Caco-2 (cell line): ENCODE measurements around the gene DENND1A. TPM values are rescaled to one million over a fixed set of nuclear protein-coding genes. Genes with fewer than 3 reads are reported as not detected.

Experiments
- BruUV-seq: library from RNA; stranded (reverse); fragments of 400-500 nt; replicated peaks from 2 replicates; lab custom pipeline; 2021; lab: Mats Ljungman, UMichigan
- CTCF ChIA-PET: fragments of 300-600 bp; sonication (Branson Sonifier 250); formaldehyde crosslinking; loops from one replicate; lab custom pipeline; 2022; ENCODE audit warnings: antibody characterized with exemption; lab: Charles Lee
- POLR2A ChIA-PET: fragments of 300-600 bp; sonication (Branson Sonifier 250); formaldehyde crosslinking; loops from one replicate; lab custom pipeline; 2022; ENCODE audit warnings: antibody characterized with exemption; lab: Charles Lee
- DNase-seq, 2 experiments: peaks; one replicate each; pipeline versions ENCODE4 v3.0.0 to v3.0.0-alpha.2; 2020 to 2022
- H3K27me3 ChIP-seq: replicated peaks from 2 replicates; pipeline ENCODE4 v1.6.0; 2011; ENCODE audit warnings: low read length; ENCODE audit not compliant: control insufficient read depth, insufficient read depth
- H3K36me3 ChIP-seq: 2 replicates; pipeline ENCODE4 v1.5.1; 2011; ENCODE audit warnings: low read length; ENCODE audit not compliant: control insufficient read depth, insufficient read depth
- H3K4me1 ChIP-seq: fragments of 250-450 bp; sonication (Bioruptor Pico); 2 replicates; pipeline ENCODE4 v1.5.1; 2020; ENCODE audit warnings: mild to moderate bottlenecking
- H3K4me3 ChIP-seq: 2 replicates; pipeline ENCODE4 v1.5.1; 2011; ENCODE audit warnings: low read depth, mild to moderate bottlenecking, control low read depth, low read length
- H3K9me3 ChIP-seq: fragments of 250-450 bp; sonication (Bioruptor Pico); 2 replicates; pipeline ENCODE4 v1.5.1; 2020; ENCODE audit warnings: mild to moderate bottlenecking, moderate library complexity
- H3K27ac Mint-ChIP-seq: one replicate; pipeline ENCODE4 v1.8.0; 2022; ENCODE audit warnings: mixed read lengths; ENCODE audit not compliant: unreplicated experiment
- H3K27me3 Mint-ChIP-seq: one replicate; pipeline ENCODE4 v1.8.0; 2022; ENCODE audit warnings: mixed read lengths; ENCODE audit not compliant: insufficient read depth, unreplicated experiment
- H3K36me3 Mint-ChIP-seq: one replicate; pipeline ENCODE4 v1.8.0; 2022; ENCODE audit warnings: mild to moderate bottlenecking, mixed read lengths; ENCODE audit not compliant: insufficient read depth, unreplicated experiment
- H3K4me1 Mint-ChIP-seq: one replicate; pipeline ENCODE4 v1.8.0; 2022; ENCODE audit warnings: low read depth, mixed read lengths; ENCODE audit not compliant: unreplicated experiment
- H3K4me3 Mint-ChIP-seq: one replicate; pipeline ENCODE4 v1.8.0; 2022; ENCODE audit warnings: mild to moderate bottlenecking, moderate library complexity, mixed read lengths; ENCODE audit not compliant: unreplicated experiment
- H3K9me3 Mint-ChIP-seq: one replicate; pipeline ENCODE4 v1.8.0; 2022; ENCODE audit warnings: mixed read lengths; ENCODE audit not compliant: unreplicated experiment
- intact Hi-C: fragments of 100-400 bp; cut with micrococcal nuclease; formaldehyde crosslinking; loops from one replicate; pipeline ENCODE4 v1.10.0; 2022; ENCODE audit not compliant: unreplicated experiment
- total RNA-seq: library from RNA; stranded (reverse); gene quantifications from 2 replicates; pipeline ENCODE4 v1.2.3, GENCODE V29; 2022
- TF ChIP-seq, protein P1 (sequence below), 2 experiments: fragments of 200-600 bp in 1 of 2; IDR thresholded peaks; 1 replicate in 1 of 2; 2 replicates in 1 of 2; pipeline versions ENCODE4 v1.5.1 to v1.8.0; 2011 to 2022; ENCODE audit warnings: antibody characterized with exemption in 1 of 2, control low read depth in 1 of 2, inconsistent platforms in 1 of 2, low read depth in 1 of 2, low read length in 1 of 2, mild to moderate bottlenecking in 1 of 2, moderate library complexity in 1 of 2; ENCODE audit not compliant: insufficient read depth in 1 of 2, severe bottlenecking in 1 of 2, unreplicated experiment in 1 of 2

The DENND1A gene
- total RNA-seq, 1 experiment from 2014 or later = 41.6 TPM

DNA sequence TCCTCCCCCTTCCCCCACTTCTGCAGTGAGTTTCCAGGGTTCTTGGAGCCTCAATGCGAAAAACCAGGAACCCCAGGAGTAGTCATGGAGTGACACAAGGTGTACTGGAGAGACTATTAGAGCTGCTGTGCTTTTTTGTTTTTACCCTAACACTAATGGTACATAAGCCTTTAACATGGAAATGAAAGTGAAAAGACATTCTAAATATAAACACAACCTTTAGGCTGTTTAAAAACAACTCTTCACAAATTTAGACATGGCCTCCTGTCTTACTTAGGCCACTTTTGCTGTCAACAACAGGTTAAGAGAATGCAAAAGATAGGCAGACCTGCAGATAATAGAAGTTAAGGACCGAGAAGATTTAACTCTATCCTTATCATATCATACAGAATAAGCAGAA is 232.2 kb downstream of the DENND1A start:
- Mint-ChIP-seq H3K27ac (no peak overlapping the region), H3K4me3 (no peak overlapping the region), H3K4me1 (no peaks in the 10 kb centered on the region), H3K27me3 (no peaks in the 10 kb centered on the region), H3K36me3 (no peaks in the 10 kb centered on the region), H3K9me3 (peaks cover 14% of the 10 kb centered on the region)
- Histone ChIP-seq H3K36me3 (no peaks in the 10 kb centered on the region; the same call in 1 of the 2 replicates), H3K9me3 (peaks cover 10% of the 10 kb centered on the region), H3K4me1 (no peaks in the 10 kb centered on the region), H3K27me3 (no peaks in the 10 kb centered on the region), H3K4me3 (no peak overlapping the region)
- DNase-seq = no peak
- TF ChIP-seq, protein P1, sequence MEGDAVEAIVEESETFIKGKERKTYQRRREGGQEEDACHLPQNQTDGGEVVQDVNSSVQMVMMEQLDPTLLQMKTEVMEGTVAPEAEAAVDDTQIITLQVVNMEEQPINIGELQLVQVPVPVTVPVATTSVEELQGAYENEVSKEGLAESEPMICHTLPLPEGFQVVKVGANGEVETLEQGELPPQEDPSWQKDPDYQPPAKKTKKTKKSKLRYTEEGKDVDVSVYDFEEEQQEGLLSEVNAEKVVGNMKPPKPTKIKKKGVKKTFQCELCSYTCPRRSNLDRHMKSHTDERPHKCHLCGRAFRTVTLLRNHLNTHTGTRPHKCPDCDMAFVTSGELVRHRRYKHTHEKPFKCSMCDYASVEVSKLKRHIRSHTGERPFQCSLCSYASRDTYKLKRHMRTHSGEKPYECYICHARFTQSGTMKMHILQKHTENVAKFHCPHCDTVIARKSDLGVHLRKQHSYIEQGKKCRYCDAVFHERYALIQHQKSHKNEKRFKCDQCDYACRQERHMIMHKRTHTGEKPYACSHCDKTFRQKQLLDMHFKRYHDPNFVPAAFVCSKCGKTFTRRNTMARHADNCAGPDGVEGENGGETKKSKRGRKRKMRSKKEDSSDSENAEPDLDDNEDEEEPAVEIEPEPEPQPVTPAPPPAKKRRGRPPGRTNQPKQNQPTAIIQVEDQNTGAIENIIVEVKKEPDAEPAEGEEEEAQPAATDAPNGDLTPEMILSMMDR (IDR thresholded peaks at IDR 0.05; ENCODE audit: insufficient read depth in 1 of 2, low read depth in 1 of 2, low read length in 1 of 2, severe bottlenecking in 1 of 2, unreplicated experiment in 1 of 2) = no peak
- BruUV-seq = no TSS peak
- POLR2A ChIA-PET = no interaction called here
- intact Hi-C loops = no loop called here
- CTCF ChIA-PET = no interaction called here

DNA sequence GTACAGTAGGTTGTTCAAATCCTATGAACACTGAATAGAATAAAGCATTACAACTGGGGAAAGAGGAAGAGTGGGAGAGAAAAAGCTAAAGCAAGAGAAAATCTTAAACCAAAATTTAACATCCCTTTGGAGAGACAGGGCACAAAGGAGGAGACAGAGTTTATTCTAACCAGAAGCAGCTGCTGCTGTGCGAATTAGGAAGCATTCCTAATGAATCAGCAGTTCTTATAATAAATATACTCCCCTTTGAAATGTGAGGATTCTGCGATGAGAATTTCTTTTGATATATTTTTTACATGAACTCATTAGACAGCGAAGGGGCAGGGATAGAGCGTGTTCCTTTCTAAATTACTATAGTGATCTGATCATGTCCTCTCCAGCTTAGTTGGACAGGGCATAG is 233.4 kb downstream of the DENND1A start:
- H3K27me3 Mint-ChIP-seq = no peaks in the 10 kb centered on the region
- intact Hi-C loops = no loop called here
- H3K36me3 Mint-ChIP-seq = no peaks in the 10 kb centered on the region
- peaks cover 2% of the 10 kb centered on the region for H3K9me3 Mint-ChIP-seq
- no TSS peak for BruUV-seq
- Histone ChIP-seq H3K4me1 (no peaks in the 10 kb centered on the region), H3K4me3 (no peak overlapping the region), H3K27me3 (no peaks in the 10 kb centered on the region), H3K9me3 (no peaks in the 10 kb centered on the region), H3K36me3 (no peaks in the 10 kb centered on the region)
- POLR2A ChIA-PET = no interaction called here
- CTCF ChIA-PET = no interaction called here
- H3K4me3 Mint-ChIP-seq = no peak overlapping the region
- DNase-seq = no peak
- H3K27ac Mint-ChIP-seq = no peak overlapping the region
- TF ChIP-seq, protein P1 (IDR thresholded peaks at IDR 0.05; ENCODE audit: insufficient read depth in 1 of 2, low read depth in 1 of 2, low read length in 1 of 2, severe bottlenecking in 1 of 2, unreplicated experiment in 1 of 2) = no peak
- no peaks in the 10 kb centered on the region for H3K4me1 Mint-ChIP-seq

DNA sequence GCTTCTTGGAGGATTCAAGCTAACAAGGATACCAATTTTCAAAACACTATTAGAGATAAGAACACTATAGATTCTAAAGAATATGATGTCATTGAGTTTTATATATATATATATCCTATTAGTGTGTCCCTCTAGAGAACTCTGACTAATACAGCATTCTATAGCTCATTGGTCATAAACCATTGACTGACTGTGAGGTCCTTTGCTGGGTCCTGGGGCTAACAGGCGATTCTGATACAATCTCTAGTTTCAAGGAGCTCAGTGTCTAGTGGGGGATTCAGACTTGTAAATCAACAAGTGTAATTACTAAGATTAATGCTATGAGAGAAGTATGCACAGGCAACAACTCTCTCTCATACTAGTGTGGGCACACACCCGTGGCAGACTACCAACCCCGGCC is 234.5 kb downstream of the DENND1A start:
- BruUV-seq = no TSS peak
- Mint-ChIP-seq H3K9me3 (no peaks in the 10 kb centered on the region), H3K27ac (no peak overlapping the region), H3K27me3 (no peaks in the 10 kb centered on the region), H3K4me1 (no peaks in the 10 kb centered on the region), H3K36me3 (peaks cover 6% of the 10 kb centered on the region), H3K4me3 (no peak overlapping the region)
- ChIA-PET POLR2A (no interaction called here), CTCF (no interaction called here)
- intact Hi-C loops = no loop called here
- Histone ChIP-seq H3K4me1 (no peaks in the 10 kb centered on the region), H3K27me3 (no peaks in the 10 kb centered on the region), H3K36me3 (no peaks in the 10 kb centered on the region), H3K4me3 (no peak overlapping the region), H3K9me3 (no peaks in the 10 kb centered on the region)
- no peak for DNase-seq
- TF ChIP-seq, protein P1 (IDR thresholded peaks at IDR 0.05; ENCODE audit: insufficient read depth in 1 of 2, low read depth in 1 of 2, low read length in 1 of 2, severe bottlenecking in 1 of 2, unreplicated experiment in 1 of 2) = no peak
